Ovary (tissue), 3 donors: ENCODE results near the gene TSTD2.

Experiments
- CTCF ChIP-seq, 3 donors: fragments of 450-650 bp in 2 of 3; fragments of 200-600 bp in 1 of 3; IDR thresholded peaks; one replicate each; pipeline versions ENCODE4 v1.5.1 to v1.8.0; 2016 to 2022; ENCODE audit warnings: antibody characterized with exemption in 3 of 3, mild to moderate bottlenecking in 1 of 3
- POLR2A ChIP-seq: fragments of 450-650 bp; IDR thresholded peaks from one replicate; pipeline ENCODE4 v1.6.1; 2017; ENCODE audit warnings: antibody characterized with exemption, mild to moderate bottlenecking, moderate library complexity
- donor health status: DM: no; HTN: no; CAD: no.

GRCh38 chr9:97567182-97567893, 65.8 kb downstream of the TSTD2 start:
- TF ChIP-seq CTCF (IDR thresholded peaks at IDR 0.05) (no peak), POLR2A (no peak)
